ENCODE results near the gene TMX2.

TMX2 gene

GRCh38 chr11:57776031-57776521 lies 63.7 kb downstream of the TMX2 start:
- TF ChIP-seq CTCF (IDR thresholded peaks at IDR 0.05) = no peak

DNA sequence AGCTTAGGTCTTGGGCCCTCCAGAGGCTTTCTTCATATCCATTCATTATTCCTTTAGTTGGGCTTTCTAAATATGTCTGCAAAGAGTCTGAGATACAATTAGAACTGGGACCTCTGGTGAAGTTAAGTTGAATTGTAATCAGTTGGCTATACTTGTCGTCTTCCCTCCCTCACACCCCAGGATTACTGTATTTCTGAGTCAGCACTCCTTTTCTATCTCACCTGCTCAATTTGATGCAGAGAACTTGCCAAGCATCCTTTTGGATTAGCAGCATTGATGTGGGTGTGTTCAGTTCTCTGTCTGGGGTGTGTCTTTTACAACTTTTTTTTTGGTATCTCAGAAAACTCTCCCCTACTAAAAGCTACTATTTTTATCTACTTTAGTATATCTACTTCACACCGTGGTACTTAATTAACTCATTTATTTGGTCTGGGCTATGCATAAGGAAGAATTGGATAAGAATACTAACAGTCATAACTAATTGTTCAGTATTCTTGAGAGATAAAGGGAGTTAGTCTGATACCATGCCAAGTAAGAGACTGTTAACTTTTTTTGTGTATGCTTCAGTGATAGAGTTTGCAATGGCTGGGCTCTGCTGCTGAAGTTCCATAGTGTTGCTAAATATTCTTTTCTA lies 64.3 kb downstream of the TMX2 start:
- TF ChIP-seq CTCF (IDR thresholded peaks at IDR 0.05) = no peak

GRCh38 chr11:57777969-57778317 lies 65.5 kb downstream of the TMX2 start:
- no peak for TF ChIP-seq CTCF (IDR thresholded peaks at IDR 0.05)

DNA sequence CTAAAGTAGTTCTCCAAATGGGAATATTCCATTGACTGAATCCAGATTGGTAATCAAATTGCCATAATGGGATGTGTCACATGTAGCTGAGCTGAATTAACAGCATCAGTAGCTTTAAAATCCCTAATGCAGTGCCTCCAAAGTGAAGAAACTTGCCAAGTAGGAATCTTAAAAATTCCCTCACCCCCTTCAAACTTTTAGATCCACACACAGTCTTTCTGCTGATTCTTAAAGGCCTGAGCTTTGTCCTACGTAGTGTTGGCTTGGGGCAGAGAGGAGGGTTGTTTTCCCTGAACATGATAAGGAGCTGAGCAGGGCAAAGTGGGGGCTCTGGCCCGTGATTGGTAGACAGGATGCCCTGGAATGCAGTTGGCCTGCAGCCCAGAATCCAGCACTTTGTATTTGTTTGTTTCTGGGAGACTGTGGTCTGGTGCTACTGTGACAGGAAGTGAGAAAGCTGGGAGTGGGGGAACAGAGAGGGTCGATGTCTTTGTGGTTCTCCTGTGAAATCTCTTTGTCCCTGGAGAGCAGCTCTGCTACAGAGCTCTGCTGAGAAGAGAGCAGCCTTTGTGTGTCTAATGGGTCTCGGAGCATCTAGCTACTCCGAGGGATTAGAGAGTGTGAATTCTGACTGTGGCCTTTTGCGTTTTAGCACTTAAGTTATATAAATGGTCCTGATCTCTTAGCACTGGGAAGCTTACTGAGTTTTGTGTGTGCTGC lies 66.1 kb downstream of the TMX2 start:
- no peak for TF ChIP-seq CTCF (IDR thresholded peaks at IDR 0.05)

DNA sequence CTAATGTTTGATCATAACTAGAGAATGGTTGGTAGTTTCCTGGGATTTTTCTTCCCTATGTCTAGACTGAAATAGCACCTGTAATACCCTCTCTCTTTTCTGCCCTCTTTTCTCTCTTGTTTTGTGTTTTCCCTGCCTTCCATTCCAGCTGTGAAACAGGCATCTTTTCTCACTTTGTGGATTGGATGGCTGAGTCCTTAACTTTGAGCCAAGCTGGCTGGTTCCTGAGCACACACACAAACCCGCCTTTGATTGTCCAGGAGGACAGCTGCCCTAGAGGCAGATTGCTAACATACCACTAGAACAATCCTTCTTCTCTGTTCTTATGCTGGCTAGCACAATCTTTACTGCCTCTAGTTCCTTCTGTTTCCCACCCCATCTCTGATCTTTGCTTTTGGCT lies 66.9 kb downstream of the TMX2 start:
- TF ChIP-seq CTCF (IDR thresholded peaks at IDR 0.05) = no peak

DNA sequence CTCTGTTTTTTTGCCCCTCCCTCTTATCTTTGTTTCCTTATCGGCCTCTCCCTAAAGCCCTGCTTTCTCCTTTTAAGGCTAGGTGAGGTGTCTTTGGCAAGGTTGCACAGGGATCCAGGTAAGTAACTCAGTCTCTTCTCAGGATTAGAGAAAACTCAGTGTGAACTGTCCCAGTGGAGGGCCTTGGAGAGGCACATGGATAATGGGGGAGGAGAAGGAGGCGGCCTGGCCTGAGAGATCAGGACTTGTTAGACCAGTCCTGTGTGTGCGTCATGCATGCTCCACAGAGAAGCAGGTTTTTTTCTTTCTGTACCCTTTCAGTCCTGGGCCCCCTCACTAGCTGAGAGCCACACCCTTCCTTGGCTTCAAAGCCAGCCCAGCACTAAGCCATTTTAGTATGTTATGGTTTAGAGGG lies 69.1 kb downstream of the TMX2 start:
- TF ChIP-seq CTCF (IDR thresholded peaks at IDR 0.05) = no peak

GRCh38 chr11:57785072-57785471 lies 72.7 kb downstream of the TMX2 start:
- TF ChIP-seq CTCF (IDR thresholded peaks at IDR 0.05) = no peak
